NK-92 (cell line): Measurements from ENCODE around the gene EBF4.

Experiments used
- DNase-seq: peaks from one replicate; lab custom pipeline; 2025; ENCODE audit not compliant: unreplicated experiment; lab: John Stamatoyannopoulos, UW

The EBF4 gene

DNA sequence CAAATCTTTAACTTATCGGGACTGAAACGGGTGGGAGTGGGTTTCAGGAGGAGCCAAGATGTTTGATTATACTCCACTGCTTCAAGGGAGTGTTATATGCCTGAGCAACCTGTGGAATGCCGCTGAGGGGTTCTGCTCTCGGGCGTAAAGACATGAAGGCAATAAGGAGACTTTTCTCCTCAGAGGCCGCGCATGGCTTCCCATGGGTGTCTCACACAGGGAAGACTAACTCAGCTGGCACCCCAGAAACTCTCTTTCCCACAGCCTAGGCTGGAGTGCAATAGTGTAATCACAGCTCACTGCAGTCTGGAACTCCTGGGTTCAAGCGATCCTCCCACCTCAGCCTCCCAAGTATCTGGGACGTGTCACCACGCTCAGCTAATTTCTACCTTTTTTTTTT is 117.1 kb downstream of the EBF4 start:
- no peak for DNase-seq
